Tibial artery (tissue), 4 donors: ENCODE measurements around the gene ZNF304.
"Not testable (repeated sequence)": the region's sequence is repeated elsewhere in the genome, so short reads cannot be mapped to it uniquely, and the experiment has no call there.

Experiments
- DNase-seq, 2 donors: peaks; one replicate each; pipeline ENCODE4 v3.0.0-alpha.2; 2019
- H3K27ac ChIP-seq, 2 donors: fragments of 200-600 bp; sonication (generic) in 1 of 2; 1 replicate in 1 of 2; 2 replicates in 1 of 2; pipeline ENCODE4 v1.5.1; 2018 to 2019; ENCODE audit warnings: mild to moderate bottlenecking in 1 of 2
- H3K27me3 ChIP-seq, 2 donors: fragments of 200-600 bp; sonication (generic) in 1 of 2; one replicate each; pipeline versions ENCODE4 v1.5.1 to v1.6.0; 2016 to 2019
- H3K36me3 ChIP-seq, 3 donors: fragments of 200-600 bp; sonication (generic) in 2 of 3; one replicate each; pipeline ENCODE4 v1.5.1; 2016 to 2019; ENCODE audit warnings: mild to moderate bottlenecking in 2 of 3
- H3K4me1 ChIP-seq, 4 donors: fragments of 200-600 bp; sonication (generic) in 2 of 4; 1 replicate in 3 of 4; 2 replicates in 1 of 4; pipeline ENCODE4 v1.5.1; 2016 to 2019
- H3K4me3 ChIP-seq, 2 donors: fragments of 200-600 bp; sonication (generic) in 1 of 2; 1 replicate in 1 of 2; 2 replicates in 1 of 2; pipeline ENCODE4 v1.5.1; 2018 to 2019; ENCODE audit warnings: mild to moderate bottlenecking in 2 of 2
- H3K9me3 ChIP-seq, 3 donors: fragments of 200-600 bp; sonication (generic) in 1 of 3; one replicate each; pipeline ENCODE4 v1.5.1; 2016 to 2019
- CTCF ChIP-seq, 2 experiments: fragments of 200-600 bp in 1 of 2; fragments of 450-650 bp in 1 of 2; IDR thresholded peaks; one replicate each; pipeline ENCODE4 v1.5.1; 2017 to 2019; ENCODE audit warnings: antibody characterized with exemption in 2 of 2, mild to moderate bottlenecking in 1 of 2, moderate library complexity in 1 of 2
- intact Hi-C: fragments of 100-400 bp; cut with DNase I; formaldehyde crosslinking; loops from one replicate; pipeline ENCODE4 v1.15.0; 2023; ENCODE audit warnings: low total_unique reads

Gene ZNF304

GRCh38 chr19:57366776-57367175 lies 15.7 kb downstream of the ZNF304 start:
- Histone ChIP-seq H3K4me1 (peaks cover 0 to 19% (median 6%) of the 10 kb centered on the region in 4 donors), H3K36me3 (peaks cover 20 to 35% (median 28%) of the 10 kb centered on the region in 3 donors), H3K4me3 (no peak overlapping the region), H3K27ac (no peak overlapping the region), H3K9me3 (peaks cover 0 to 15% (median 0%) of the 10 kb centered on the region in 3 donors), H3K27me3 (no peaks in the 10 kb centered on the region)
- no peak for TF ChIP-seq CTCF (IDR thresholded peaks at IDR 0.05)
- no peak for DNase-seq
- intact Hi-C loops, result no loop called here

GRCh38 chr19:57374179-57374578 lies 23.1 kb downstream of the ZNF304 start:
- DNase-seq, result no peak

GRCh38 chr19:57374647-57375046 lies 23.6 kb downstream of the ZNF304 start:
- H3K4me3 ChIP-seq, DNase-seq, H3K4me1 ChIP-seq, H3K27ac ChIP-seq, intact Hi-C loops, H3K27me3 ChIP-seq: not testable (repeated sequence)
- Histone ChIP-seq H3K36me3 (peaks cover 79 to 88% (median 85%) of the 10 kb centered on the region in 3 donors), H3K9me3 (peaks cover 0 to 72% (median 46%) of the 10 kb centered on the region in 3 donors)

More at GRCh38 chr19:57374179-57374578, 23.1 kb downstream of the ZNF304 start:
- Histone ChIP-seq H3K27me3 (no peaks in the 10 kb centered on the region), H3K27ac (no peak overlapping the region), H3K4me3 (no peak overlapping the region), H3K9me3 (peaks cover 0 to 68% (median 43%) of the 10 kb centered on the region in 3 donors), H3K36me3 (peaks cover 79 to 85% (median 84%) of the 10 kb centered on the region in 3 donors), H3K4me1 (no peaks in the 10 kb centered on the region)
- no peak for TF ChIP-seq CTCF (IDR thresholded peaks at IDR 0.05)
- intact Hi-C loops, result no loop called here

GRCh38 chr19:57376151-57376550 lies 25.1 kb downstream of the ZNF304 start:
- no peak for TF ChIP-seq CTCF (IDR thresholded peaks at IDR 0.05)
- no peak overlapping the region for H3K4me3 ChIP-seq
- peaks cover 0 to 85% (median 51%) of the 10 kb centered on the region in 3 donors for H3K9me3 ChIP-seq
- DNase-seq, result no peak
- intact Hi-C loops, result no loop called here
- H3K27ac ChIP-seq, result no peak overlapping the region
- peaks cover 74 to 90% (median 81%) of the 10 kb centered on the region in 3 donors for H3K36me3 ChIP-seq
- no peaks in the 10 kb centered on the region for H3K27me3 ChIP-seq
- no peaks in the 10 kb centered on the region for H3K4me1 ChIP-seq

DNA sequence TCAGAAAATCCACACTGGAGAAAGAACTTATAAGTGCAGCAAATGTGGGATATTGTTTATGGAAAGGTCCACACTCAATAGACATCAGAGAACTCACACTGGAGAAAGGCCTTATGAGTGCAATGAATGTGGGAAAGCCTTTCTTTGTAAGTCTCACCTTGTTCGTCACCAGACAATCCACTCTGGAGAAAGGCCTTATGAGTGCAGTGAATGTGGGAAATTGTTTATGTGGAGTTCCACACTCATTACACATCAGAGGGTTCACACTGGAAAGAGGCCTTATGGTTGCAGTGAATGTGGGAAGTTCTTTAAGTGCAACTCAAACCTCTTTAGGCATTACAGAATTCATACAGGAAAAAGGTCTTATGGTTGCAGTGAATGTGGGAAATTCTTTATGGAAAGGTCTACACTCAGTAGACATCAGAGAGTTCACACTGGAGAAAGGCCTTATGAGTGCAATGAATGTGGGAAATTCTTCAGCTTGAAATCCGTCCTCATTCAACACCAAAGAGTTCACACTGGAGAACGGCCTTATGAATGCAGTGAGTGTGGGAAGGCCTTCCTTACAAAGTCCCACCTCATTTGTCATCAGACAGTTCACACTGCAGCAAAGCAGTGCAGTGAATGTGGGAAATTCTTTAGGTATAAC lies 26.6 kb downstream of the ZNF304 start:
- TF ChIP-seq CTCF (IDR thresholded peaks at IDR 0.05), result no peak
- Histone ChIP-seq H3K4me1 (no peaks in the 10 kb centered on the region), H3K27ac (no peak overlapping the region), H3K9me3 (peaks cover 0 to 83% (median 51%) of the 10 kb centered on the region in 3 donors), H3K36me3 (peaks cover 60 to 75% (median 66%) of the 10 kb centered on the region in 3 donors), H3K27me3 (no peaks in the 10 kb centered on the region), H3K4me3 (no peak overlapping the region)
- intact Hi-C loops, result no loop called here
- no peak for DNase-seq

DNA sequence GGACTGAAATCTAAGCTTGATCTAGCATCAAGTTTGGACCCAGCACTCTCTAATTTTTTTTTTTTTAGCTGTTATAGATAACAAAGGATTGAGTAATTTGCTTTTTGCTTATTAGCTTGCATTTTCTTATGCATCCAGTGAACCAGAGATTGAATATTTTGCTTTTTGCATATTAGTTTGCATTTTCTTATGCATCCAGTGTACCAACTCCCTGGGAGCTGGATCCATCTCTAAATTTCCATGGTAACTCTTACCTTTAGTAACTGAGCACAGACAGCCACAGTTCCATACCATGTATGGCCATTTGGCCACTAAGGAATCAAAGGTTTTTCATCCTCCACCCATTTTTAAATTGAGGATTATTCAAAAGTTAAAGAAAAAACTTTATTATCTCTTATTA lies 29.9 kb downstream of the ZNF304 start:
- no peak for TF ChIP-seq CTCF (IDR thresholded peaks at IDR 0.05)
- H3K36me3 ChIP-seq, result peaks cover 28 to 42% (median 33%) of the 10 kb centered on the region in 3 donors
- H3K9me3 ChIP-seq, result peaks cover 0 to 55% (median 34%) of the 10 kb centered on the region in 3 donors
- H3K27me3 ChIP-seq, result no peaks in the 10 kb centered on the region
- H3K4me3 ChIP-seq, result no peak overlapping the region
- no peak overlapping the region for H3K27ac ChIP-seq
- no peaks in the 10 kb centered on the region for H3K4me1 ChIP-seq
- intact Hi-C loops, result no loop called here
- no peak for DNase-seq
